G401 (cell line): Measurements from ENCODE around the gene KDELR3. TPM values are rescaled to one million over a fixed set of nuclear protein-coding genes. Genes with fewer than 3 reads are reported as not detected.

Experiments used
- DNase-seq: peaks from one replicate; pipeline ENCODE4 v3.0.0-alpha.2; 2015; ENCODE audit warnings: low spot score
- in situ Hi-C: cut with HindIII; loops from 2 replicates; pipeline ENCODE4 v1.10.0; 2016; ENCODE audit warnings: low sequenced_read_pairs, mixed read lengths
- total RNA-seq: library from RNA; depleted of rRNA; stranded (reverse); fragments of >200 nt; shearing (Covaris generic); gene quantifications from 2 replicates; pipeline ENCODE4 v1.2.3, GENCODE V29; 2014; rRNA removed

The KDELR3 gene
- 3.9 and 6.7 TPM in 2 replicates for total RNA-seq

DNA sequence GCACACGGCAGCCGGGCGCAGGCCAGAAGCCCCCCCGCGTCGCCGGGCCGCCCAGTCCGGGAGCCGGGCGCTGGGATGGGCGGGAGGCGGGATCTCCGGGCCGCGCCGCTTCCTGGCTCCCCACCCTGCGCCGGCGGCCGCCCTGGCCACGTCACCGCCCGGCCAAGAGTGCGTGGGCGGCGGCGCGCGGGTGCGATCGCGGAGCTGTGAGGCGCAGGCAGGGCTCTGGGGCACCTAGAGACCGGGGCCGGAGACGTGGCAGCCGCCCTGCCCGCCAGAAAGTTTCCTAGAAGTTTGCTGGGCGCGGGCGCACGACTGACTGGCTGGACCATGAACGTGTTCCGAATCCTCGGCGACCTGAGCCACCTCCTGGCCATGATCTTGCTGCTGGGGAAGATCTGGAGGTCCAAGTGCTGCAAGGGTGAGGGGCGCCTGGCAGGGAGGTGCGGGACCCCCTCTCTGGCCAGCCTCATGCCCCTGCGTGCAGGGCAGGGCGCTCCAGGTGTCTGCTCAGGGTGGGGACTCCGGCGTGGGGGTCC lies at the start of gene KDELR3:
Gene KDELR3 (plus strand): TSS at position 193 of the 539 bp plus-strand sequence. CDS start 138 bp downstream, at position 331.
- no peak for DNase-seq
- in situ Hi-C loops = no loop called here

DNA sequence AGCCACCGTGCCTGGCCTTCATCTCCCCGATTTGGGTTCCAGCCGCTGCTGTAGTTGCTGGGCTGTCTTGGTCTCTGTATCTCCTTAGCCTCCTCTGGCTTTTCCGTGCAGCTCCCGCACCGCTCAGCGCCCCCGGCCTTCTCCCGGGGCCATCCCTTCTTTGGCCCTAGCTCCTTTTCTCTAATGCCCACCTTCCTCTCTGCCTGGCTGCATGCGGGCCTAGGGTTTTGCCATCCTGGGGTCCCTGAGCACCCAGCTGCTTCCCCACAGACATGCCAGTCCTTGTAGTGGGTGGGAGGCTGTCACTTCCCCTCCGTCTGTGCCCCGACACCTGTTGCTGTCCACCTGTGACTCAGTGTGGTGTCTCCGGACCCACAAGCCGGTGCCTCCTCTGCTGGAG lies 49.3 kb upstream of the KDELR3 start:
- no peak for DNase-seq
- in situ Hi-C loops = no loop called here

- in situ Hi-C loops = no loop called here
- DNase-seq = no peak
Measured at GRCh38 chr22:38419121-38419857, 48.6 kb upstream of the KDELR3 start.

- in situ Hi-C loops = no loop called here
- DNase-seq = no peak
Measured at GRCh38 chr22:38419858-38420160, 48.1 kb upstream of the KDELR3 start.

DNA sequence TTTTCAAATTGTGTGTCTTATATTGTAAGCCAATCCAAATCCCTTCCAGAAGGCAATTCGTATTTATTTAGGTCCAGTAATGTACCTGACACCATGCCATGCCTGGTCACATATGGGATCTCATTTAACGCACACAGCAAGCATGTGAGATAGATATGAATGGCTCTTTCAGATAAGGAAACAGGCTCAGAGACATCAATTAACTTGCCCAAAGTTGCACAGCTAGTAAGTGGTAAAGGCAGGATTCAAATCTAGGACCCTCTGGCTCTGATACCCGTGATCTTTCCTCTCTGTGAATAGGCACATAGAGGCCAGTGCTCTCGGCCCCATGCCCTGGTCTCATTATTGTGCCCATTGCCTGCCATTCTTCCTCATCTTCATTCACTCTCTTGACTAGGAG lies 47.2 kb upstream of the KDELR3 start:
- no peak for DNase-seq
- in situ Hi-C loops = no loop called here

DNA sequence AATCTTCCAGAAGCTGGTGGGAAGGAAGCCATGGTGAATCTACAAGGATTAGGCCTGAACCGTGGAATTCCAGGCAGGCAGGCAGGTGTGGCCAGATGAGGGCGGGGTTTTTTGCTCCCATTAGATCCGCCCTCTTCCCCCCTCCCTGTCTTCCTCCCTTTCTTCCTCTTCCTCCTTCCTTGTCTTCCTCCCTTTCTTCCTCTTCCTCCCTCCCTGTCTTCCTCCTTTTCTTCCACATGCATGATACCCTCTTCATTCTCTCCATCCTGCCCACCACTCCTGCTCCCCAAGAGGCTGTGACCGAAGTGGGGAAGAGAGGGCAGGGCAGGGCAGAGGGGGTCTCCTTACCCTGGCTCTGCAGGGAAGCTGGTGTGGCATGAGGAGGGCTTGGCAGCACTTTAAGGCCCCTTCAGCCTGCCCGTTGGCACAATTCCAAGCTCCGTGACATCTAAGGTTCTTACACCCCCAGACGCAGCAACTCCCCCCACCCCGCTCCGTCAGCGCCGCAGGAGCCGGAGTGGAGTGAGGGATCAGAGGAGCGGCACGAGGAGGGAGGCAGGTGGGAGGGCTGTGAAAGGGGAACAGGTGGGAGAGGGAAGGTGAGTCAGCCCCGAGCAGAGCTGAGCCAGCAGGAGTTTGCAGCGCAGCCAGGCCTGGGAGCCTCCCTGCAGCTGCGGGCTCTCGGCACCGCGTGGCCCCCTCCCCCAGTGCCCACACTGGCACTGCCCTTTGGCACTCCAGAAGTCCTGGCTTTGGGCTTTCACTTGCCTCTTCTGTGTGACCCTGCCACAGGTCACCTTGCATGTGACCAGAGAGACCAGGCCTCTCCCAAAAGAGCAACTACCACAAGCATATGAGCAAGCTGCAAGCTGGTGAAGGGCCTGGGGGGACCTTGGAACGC lies 45.0 kb upstream of the KDELR3 start:
- DNase-seq = no peak
- in situ Hi-C loops = no loop called here

DNA sequence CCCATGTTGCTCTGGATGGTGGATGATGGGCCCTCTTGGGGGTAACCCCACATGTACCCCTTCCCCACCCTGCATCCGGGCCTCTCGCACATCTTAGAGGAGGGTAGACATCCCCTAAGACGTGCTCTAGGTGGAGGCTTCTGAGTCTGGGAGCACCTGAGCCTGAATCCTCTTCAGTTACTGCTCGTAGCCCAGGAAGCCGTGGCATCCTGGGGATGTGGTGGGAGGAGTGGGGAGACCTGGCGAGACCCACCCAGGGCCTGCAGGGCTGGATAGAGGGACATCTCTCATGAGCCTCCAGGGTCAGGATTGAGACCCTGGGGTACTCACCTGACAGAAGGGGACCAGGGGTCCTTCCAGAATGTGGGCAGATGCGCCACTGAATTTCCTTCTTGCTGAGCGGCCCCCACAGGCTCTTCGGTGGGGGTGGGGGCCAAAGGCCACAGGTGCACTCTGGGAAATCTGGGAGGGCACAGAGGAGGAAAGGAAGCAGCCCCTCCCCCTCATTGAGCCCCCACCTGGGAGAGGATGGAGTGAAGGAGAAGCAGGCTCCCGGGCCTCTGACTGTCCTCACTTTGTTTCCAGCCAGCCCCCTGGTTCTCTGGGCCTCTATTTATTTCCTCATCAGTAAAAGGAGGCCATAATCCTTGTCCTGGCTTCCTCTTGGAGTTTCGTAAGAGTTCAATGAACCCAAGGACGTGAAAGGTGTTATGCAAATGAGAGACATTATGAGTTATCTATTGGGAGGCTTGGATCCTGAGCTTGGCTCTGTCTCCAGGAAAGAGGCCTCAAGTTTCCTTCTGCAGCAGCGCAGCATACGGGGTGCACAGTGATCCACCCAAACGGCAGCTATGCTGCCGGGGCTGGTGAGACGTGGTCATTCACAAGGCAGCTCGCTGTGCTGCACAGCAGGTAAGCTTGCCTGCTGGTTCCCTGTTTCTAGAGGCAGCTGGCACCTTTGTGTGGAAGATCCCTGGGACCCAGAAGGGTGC lies 44.1 kb upstream of the KDELR3 start:
- in situ Hi-C loops = no loop called here
- no peak for DNase-seq

- in situ Hi-C loops = no loop called here
- DNase-seq = no peak
Measured at GRCh38 chr22:38424525-38425080, 43.3 kb upstream of the KDELR3 start.

DNA sequence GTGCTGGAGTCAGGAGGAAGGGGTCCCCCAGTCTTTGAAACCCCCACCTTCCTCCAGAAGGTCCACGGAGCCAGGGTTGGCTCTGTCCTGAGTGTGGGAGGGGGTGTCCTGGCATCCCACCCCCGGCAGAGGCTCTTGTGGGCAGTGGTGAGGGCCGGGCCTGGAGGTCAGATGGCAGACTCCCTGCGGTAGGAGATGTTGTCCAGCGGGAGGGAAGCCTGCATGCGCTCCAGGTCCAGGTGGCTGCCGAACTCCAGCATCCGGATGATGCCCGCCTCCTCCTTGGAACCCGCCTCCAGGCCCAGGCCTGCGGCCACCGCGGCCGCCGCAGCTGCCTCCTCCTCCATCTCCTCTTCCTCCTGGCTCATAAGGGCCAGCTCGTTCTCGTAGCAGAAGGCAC lies 41.3 kb upstream of the KDELR3 start:
- DNase-seq = no peak
- in situ Hi-C loops = no loop called here

DNA sequence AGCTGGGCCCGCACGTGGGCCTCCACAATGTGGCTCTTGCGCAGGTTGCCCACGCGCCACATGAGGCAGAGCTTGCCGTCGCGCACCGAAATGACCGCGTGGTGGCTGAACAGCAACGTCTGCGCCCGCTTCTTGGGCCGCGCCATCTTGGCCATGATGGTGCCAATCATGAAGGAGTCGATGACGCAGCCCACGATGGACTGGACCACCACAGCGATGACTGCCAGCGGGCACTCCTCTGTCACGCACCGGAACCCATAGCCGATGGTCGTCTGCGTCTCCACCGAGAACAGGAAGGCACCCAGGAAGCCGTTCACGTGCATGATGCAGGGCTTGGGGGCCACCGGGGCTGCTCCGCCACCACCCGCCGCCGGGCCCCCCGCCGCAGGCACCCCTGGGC lies 40.4 kb upstream of the KDELR3 start:
- in situ Hi-C loops = no loop called here
- DNase-seq = no peak

DNA sequence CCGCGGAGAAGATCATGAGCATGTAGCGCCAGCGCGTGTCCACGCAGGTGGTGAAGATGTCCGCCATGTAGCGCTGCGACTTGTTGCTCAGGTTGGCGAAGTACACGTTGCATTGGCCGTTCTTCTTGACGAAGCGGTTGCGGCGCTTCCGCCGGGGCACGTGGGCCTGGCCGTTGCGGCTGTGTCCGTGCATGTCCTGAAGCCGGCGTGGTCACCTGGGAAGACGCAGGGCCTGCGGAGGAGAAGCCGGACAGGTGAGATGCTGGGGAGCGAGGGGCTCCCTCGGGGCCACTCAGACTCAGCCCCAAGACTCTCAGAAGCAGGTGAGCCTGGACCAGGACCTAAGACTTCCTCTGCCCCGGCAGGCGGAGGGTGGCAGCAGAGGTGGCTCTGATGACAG lies 40.0 kb upstream of the KDELR3 start:
- DNase-seq = no peak
- in situ Hi-C loops = no loop called here

GRCh38 chr22:38428714-38429113 lies 39.2 kb upstream of the KDELR3 start:
- in situ Hi-C loops = no loop called here
- DNase-seq = no peak

DNA sequence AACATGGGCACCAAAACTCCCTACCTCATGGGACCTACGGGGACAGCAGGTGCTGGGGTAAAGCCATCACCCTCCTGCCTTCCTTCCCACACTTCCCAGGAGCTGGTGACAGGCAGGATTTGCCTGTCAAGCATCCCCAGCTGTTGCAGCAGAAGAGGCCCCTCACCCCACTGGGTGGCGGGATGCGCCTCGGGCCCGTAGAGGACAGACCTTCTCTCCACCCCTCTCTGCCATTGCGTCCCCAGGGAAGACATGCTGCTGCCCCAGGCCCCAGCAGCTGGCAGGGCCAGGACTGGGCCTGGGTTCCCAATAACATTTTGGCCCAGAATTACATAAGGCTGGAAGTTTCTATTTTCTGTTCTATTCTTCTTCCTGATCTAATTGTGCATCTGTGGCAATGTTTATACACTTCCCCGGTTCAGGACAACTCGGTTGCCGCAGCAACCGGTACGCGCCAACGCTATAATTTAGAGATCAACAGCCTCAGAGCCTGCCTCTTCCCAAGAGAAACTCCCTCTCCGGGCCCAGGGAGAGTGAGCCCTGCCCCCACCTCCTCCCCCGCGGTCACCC lies 38.3 kb upstream of the KDELR3 start:
- in situ Hi-C loops = no loop called here
- DNase-seq = no peak

- DNase-seq = no peak
- in situ Hi-C loops = no loop called here
Measured at GRCh38 chr22:38431266-38432010, 36.5 kb upstream of the KDELR3 start.

- DNase-seq = no peak
- in situ Hi-C loops = no loop called here
Measured at GRCh38 chr22:38432264-38432663, 35.6 kb upstream of the KDELR3 start.

- DNase-seq = no peak
- in situ Hi-C loops = no loop called here
Measured at GRCh38 chr22:38433871-38434270, 34.0 kb upstream of the KDELR3 start.

DNA sequence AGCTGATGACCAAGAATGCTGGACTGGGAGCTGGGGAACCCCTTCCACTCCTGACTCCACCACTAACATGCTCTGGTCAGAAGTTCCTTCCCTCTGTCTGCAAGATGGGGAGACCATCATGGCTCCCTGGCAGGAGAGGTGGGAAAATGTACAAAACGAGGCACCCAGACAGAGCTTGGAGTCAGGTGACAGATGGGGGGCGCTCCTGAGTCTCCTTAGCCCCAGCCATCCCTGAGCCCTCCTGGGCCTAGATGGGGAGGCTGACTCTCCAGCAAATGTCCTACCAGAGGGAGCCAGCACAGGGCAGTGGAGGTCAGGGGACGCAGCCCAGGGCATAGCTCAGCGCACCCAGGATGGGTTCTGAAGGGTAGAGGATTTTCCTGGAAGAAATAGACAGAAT lies 32.9 kb upstream of the KDELR3 start:
- in situ Hi-C loops = no loop called here
- DNase-seq = no peak

DNA sequence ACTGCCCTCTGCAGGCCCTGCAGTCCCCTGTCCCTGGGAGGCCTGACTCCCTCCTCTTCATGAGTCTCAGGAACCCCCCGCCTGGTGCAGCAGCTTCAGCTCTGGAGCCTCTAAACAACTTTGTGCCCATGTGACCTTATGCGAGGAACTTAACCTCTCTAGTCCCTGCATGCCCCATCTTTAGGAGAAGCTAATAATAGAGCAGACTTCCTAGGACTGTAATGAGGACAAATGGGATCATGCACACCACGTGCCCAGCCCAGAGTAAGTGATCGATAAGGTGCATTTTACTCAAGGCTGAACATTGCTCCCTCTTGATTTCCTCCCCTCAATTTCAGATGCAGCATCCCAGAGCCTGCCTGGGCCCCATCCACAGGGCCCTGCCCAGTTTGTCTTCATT lies 31.9 kb upstream of the KDELR3 start:
- in situ Hi-C loops = no loop called here
- DNase-seq = no peak
